Measurements from ENCODE around the gene VSTM4.

Gene VSTM4

GRCh38 chr10:49115015-49115795 is at the start of gene VSTM4:
TSS of gene VSTM4 (minus strand) at chr10:49115522. CDS start at chr10:49115485, 37 bp downstream.
- in situ Hi-C loops (cut with HindIII; ENCODE audit: low sequenced_read_pairs), result no loop called here

DNA sequence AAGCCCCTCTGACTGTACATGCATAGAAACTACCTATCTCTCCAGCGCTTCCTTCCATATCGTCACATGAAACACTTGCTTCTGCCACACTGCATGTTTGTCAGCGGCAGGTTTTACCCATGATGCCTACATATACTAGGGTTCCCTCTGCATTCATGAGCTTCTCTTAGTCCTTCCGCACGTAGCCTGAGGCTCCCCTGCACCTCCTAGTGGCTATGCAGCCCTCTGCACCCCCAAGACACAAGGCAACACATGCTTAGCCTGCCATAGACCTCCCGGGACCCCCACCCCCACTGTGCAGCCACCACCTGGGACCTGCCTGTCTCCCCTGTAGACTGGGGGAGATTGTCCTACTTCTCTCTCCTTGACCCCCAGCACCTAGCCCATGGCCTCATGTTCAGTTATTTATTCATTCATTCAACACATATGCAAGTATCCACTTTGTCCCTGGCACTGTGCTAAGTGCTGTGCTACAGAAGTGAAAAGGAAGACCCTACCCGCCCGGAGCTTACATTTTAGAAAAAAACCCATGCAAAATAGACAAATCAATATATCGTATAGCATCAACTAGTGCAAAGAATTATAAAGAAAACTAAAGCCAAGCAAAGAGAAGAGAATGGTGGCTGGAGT is 49.4 kb upstream of the VSTM4 start:
- in situ Hi-C loops (cut with HindIII; ENCODE audit: low sequenced_read_pairs), result no loop called here

DNA sequence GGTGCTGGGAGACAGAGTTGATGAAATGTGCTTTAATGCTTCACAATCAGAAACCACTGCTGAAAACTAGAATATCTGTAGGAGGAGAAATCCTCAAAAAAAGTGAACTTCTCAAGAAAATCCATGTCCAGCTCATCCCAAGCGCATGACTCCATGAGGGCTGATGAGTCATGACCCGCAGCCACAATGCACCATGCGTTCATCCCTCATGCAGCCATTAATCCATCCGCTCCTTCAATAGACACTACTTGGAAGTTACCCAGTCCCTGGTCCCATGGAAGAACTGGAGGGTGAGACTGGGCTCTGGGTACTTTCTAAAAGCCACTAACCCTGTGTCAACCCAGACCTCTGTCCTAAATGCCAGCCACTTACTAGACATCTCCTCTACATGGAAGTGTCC is 48.4 kb upstream of the VSTM4 start:
- in situ Hi-C loops (cut with HindIII; ENCODE audit: low sequenced_read_pairs), result no loop called here

DNA sequence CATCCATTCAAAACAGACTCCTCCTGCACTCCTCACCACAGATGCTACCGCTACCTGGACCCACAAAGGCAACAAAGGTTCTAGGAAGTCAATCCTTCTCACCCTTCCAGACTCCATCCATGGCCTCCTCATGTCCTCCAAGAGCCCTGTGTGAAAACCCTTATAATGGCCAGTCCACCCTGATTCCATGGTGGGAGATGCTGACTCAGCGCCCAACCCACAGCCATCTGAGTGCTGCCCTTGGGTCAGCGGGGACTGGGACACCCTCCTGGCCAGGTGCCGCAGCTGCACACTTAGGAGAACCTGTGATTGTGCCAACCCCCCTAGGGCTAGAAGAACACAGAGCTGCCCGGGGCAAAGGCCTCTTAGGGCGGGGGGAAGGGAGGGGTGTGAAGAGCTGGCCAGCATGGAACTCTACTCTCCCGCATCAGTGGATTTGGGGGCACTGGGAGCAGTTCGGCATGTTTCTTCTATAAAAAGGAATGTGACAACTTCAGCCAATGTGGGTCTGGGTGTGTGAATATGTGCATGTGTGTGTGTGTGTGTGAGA is 47.5 kb upstream of the VSTM4 start:
- in situ Hi-C loops (cut with HindIII; ENCODE audit: low sequenced_read_pairs), result no loop called here

GRCh38 chr10:49162063-49162462 is 46.7 kb upstream of the VSTM4 start:
- in situ Hi-C loops (cut with HindIII; ENCODE audit: low sequenced_read_pairs), result no loop called here

DNA sequence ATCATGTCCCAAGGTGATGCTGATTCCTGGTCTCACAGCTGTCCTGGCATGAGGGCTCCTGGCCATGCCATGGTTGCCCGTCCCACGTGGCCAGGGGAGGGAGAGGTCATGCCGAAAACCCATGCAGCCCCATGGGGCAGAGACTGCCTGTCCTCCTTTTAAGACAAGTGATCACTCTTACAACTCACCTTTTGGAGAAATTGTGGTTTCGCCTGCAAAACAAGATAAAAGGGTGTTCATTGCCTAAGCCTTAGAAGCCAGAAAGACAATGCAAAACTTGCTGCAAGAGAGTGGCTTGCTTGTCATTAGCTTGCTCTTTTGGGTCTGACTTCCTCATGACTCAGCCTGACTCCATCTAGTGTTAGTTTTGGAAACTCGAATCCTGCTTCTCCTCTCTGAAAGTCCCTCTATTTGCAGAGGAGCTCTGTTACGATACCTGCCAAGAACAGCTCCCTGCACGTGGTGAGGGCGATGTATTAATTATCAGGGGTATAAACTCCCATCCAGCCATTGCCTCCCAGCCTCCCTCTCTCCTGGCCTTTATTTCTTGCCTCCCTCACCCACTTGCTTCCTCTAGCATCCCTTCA is 46.2 kb upstream of the VSTM4 start:
- in situ Hi-C loops (cut with HindIII; ENCODE audit: low sequenced_read_pairs), result no loop called here

GRCh38 chr10:49160814-49161213 is 45.5 kb upstream of the VSTM4 start:
- in situ Hi-C loops (cut with HindIII; ENCODE audit: low sequenced_read_pairs), result no loop called here

DNA sequence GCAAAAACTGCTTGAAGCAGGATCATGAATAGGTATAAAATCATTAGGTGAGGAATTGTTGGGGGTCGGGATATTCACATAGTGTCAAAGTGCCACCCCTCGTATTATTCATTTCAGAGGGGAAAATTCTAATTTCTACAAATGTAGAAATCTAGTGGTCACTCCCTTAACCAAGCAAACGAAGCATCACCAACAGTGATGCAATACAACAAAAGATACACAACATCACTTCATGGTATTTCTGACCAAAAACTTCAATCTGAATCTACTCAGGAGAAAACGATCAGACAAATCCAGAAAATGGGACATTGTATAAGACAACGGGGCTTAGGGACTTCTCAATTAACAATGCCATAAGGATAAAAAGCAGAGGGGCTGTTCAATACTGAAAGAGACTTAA is 44.8 kb upstream of the VSTM4 start:
- in situ Hi-C loops (cut with HindIII; ENCODE audit: low sequenced_read_pairs), result no loop called here

DNA sequence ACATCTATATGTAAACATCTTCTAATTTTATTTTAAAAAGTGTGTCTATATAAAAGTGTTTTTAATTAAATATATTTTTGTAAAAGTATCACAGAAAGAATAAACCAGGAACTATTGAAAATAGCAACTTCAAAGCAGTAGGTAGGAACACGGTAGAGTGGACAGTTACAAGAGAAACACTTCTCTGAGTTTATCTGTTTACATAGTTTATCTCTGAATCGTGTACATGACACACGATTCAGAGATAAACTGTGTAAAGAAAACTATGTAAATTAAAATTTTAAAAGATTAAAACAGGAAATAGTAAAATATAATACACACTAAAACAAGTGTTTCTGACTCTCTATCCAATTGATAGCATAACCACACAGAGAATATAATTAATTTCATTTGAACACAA is 43.6 kb upstream of the VSTM4 start:
- in situ Hi-C loops (cut with HindIII; ENCODE audit: low sequenced_read_pairs), result no loop called here

DNA sequence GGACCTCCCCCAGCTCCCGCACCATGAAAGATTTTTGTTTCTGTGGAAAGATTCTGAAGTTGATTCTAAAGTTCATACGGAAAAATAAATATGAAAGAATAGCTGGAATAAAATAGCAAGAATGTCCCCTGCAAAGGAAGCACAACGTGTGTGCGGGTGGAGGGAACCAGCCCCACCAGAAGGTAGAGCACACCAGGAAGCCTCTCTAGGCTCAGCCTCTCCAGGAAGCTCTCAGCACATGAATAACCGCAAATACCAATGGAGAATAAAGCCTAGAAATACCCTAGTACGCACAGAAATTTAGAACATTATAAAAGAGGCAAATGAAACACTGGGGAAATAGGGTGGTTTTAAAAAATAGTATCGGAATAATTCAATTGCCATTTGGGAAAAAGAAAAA is 43.1 kb upstream of the VSTM4 start:
- in situ Hi-C loops (cut with HindIII; ENCODE audit: low sequenced_read_pairs), result no loop called here

DNA sequence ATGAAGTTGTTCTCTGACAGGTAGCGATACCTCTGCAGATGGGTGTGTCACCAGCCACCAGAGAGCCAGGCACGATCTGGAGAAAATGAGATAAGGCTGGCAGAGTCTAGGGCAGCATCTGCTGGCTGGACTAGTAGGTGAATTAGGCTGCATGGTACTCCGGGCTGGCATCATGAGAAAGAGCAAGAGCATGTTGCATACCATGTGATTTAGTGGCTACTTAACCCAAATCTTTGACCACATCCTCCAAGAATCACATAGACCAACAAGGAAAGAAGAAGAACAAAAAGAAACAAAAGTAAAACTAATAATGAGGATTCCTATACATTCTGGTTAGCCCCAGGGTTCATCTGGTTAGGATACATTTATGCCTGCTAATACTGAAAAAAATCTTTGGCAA is 41.9 kb upstream of the VSTM4 start:
- in situ Hi-C loops (cut with HindIII; ENCODE audit: low sequenced_read_pairs), result no loop called here

- in situ Hi-C loops (cut with HindIII; ENCODE audit: low sequenced_read_pairs), result no loop called here
Observed at GRCh38 chr10:49154641-49155040, 39.3 kb upstream of the VSTM4 start.

- in situ Hi-C loops (cut with HindIII; ENCODE audit: low sequenced_read_pairs), result no loop called here
Observed at GRCh38 chr10:49153971-49154370, 38.6 kb upstream of the VSTM4 start.

- in situ Hi-C loops (cut with HindIII; ENCODE audit: low sequenced_read_pairs), result no loop called here
Observed at GRCh38 chr10:49153115-49153514, 37.8 kb upstream of the VSTM4 start.

DNA sequence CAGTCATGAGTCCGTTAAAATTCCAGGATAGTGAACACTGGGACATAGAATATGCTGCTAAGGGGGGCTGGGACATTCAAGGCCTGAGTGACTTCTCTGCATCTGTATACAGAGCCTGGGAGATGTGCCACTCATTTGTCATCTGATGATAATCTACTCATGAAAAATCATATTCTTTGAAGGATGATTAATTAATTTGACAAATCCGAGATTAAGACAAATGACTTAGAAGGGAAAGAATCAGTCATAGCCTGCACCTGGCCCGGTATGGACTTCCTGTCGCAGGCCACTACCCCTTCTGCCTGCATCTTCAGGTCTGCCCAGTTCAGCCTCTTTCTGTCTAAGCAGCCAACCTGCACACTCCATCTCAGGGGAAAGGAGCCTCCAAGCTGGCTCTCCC is 37.3 kb upstream of the VSTM4 start:
- in situ Hi-C loops (cut with HindIII; ENCODE audit: low sequenced_read_pairs), result no loop called here

- in situ Hi-C loops (cut with HindIII; ENCODE audit: low sequenced_read_pairs), result no loop called here
Observed at GRCh38 chr10:49152037-49152436, 36.7 kb upstream of the VSTM4 start.

DNA sequence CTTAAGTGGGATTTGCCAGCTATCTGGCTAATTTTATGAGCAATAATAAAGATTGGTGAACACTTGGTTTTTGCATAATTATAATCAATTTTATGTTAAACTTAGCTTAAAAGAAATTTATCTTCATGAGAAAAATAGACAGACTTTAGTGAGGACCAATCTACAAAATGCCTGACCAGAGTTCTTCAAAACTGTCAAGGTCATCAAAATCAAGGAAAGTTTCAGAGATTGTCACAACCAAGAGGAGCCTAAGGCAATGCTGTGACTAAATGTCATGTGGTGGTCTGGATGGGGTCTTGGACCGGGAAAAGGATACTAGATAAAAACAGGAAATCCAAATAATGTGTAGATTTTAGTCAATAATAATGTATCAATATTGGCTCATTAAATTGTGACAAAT is 36.2 kb upstream of the VSTM4 start:
- in situ Hi-C loops (cut with HindIII; ENCODE audit: low sequenced_read_pairs), result no loop called here

DNA sequence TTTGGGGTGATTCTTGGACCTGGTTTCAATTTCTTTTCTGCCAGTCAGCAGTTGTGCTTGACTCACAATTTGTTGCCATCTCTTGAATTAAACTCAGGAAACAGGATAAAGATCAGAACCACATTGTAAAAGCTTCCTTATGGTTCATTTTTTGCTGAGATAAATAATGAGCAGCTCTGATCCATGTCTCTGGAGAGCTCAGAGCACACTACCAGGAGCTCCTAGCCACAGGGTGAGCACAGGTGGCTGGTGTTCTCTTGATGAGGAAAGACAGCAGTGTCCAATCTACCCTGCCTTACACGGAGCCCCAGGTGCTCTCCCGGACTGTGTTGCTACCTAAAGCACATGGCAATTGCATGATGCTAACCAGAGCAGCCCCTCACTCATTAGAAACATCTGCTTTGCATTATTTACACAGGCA is 35.7 kb upstream of the VSTM4 start:
- in situ Hi-C loops (cut with HindIII; ENCODE audit: low sequenced_read_pairs), result no loop called here

DNA sequence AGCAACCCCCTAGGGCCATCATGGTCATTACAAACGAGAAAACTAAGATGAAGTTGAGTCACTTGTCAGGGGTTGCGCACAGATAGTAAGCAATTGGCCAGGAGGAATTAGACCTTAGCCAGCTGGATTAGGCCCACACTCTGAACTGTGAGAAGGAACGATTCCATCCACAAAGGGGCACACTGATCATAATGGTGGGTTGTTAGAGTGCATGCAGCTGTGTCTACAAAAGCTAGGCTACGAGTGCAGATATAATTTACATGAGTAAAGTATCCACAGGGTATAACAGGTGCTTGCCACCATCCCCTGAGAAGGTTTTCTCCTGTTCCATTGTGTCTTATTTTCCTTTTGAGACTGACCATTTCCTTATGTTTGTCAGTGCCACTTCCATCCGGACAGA is 35.1 kb upstream of the VSTM4 start:
- in situ Hi-C loops (cut with HindIII; ENCODE audit: low sequenced_read_pairs), result no loop called here

GRCh38 chr10:49149881-49150280 is 34.6 kb upstream of the VSTM4 start:
- in situ Hi-C loops (cut with HindIII; ENCODE audit: low sequenced_read_pairs), result no loop called here

DNA sequence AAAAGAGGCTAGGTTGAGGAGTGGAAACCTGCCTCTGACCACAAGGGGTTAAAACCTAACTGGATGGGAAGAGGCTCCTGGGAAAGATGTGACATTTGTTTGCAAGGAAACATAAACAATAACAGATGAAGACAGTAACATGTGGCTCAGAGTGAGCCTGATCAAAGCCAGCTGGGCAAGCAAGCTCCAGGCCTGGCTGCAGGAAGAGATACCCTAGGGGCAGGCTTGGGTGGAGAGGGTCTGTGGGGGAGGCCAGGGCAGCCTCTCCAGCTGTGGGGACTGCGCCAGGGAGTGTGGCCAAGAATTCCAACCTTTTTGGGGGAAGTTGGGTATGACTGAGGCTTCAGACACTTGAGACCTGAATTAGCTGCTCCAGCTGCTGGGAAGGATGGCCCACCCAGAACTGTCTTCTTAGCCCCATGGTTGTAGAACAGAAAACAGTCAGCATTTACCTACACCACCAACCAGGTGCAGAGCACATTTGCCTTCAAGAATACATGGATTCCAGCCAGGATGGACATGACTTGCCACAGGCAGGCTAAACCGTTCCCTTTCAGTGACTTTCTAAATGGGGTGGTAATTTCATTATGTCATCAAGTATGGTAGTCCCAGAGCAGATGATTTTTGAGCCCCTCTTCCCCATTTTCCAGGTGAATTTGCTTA is 28.9 kb upstream of the VSTM4 start:
- in situ Hi-C loops (cut with HindIII; ENCODE audit: low sequenced_read_pairs), result no loop called here
